Stromal cell of bone marrow (primary cell): ENCODE measurements around the gene HNRNPF.
A peak's percentile ranks its signal among the peaks of the same experiment; 100 is the strongest.

Experiments
- DNase-seq: peaks from one replicate; pipeline ENCODE4 v3.0.0-alpha.2; 2012; ENCODE audit warnings: low read depth

HNRNPF gene

DNA sequence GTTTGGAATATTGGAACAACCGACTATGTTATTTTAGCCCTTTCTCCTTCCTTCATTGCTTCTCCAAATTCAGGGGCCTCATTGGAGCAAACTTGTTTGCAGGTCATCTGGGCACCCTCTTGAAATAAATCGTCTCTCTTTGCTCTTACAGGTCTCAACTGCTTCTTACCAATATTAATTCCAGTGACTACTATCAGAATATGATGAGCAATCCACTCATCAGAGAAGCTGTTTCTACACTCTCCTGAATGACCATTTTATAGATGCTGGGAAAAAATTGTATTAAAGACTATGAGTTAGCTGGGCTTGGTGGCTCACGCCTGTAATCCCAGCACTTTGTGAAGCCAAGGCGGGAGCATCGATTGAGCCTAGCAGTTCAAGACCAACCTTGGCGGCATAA is 12.5 kb upstream of the HNRNPF start:
- DNase-seq, result no peak

DNA sequence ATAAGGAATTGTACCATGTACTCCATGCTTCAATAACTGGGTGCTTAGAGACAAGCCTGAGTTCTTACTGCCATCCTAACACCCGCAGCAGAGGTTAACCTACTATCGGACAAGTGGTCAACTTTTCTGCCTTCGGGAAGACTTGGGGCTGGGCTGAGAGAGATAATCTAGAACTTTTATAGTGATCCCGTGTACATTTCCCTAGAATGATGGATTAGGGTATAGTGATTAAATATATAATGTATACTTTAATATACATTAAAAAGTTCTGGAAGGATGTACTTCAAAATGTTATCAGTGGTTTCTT is 12.2 kb upstream of the HNRNPF start:
- DNase-seq, result no peak

DNA sequence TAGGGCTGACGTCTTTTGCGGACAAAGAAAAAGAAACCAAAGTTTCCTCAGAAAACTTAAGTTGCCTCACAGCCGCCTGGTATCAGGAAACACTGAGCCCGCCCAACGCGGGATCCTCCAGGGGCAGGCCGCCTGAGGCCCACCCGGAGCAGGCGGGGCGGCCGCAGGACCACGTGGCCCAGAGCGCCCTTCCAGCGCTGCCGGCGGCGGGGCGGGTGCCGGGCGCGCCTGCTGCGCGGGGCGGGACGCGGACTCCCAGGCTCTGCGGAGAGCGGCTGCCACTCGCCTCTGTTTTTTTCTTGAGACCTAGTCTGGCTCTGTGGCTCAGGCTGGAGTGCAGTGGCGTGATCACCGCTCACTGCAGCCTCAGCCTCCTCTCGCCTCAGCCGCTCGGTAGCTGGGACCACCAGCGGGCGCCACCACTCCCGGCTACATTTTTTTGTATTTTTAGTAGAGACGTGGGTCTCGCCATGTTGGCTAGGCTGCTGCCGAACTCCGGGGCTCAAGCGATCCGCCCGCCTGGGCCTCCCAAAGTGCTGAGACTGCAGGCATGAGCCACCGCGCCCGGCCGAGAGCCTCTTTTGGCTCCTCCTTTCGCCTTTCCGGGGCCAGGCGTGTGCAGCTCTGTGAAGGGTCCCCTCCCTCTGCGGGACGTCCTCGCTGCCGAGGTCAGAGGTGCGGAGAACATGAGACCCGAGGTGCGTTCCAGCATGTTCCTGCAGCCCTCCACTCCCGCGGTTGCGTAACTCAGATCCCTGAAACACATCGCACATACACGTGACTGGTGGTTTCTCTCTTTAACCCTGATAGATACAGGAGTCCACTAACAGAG is 11.6 kb upstream of the HNRNPF start:
- peak; percentile 84 for DNase-seq

DNA sequence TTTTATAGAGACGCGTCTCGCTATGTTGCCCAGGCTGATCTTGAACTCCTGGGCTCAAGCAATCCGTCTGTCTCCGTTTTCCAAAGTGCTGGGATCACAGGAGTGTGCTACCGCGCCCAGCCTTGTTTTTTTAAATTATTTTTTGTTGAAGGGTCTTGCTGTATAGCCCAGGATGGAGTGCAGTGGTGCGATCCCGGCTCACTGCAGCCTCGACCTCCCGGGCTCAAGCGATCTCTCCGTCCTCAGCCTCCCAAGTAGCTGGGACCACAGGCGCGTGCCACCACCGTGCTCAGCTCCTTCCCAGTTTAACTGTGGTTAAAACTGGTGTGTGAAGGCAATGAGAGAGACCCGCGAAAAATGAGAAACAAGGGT is 11.0 kb upstream of the HNRNPF start:
- DNase-seq, result no peak

DNA sequence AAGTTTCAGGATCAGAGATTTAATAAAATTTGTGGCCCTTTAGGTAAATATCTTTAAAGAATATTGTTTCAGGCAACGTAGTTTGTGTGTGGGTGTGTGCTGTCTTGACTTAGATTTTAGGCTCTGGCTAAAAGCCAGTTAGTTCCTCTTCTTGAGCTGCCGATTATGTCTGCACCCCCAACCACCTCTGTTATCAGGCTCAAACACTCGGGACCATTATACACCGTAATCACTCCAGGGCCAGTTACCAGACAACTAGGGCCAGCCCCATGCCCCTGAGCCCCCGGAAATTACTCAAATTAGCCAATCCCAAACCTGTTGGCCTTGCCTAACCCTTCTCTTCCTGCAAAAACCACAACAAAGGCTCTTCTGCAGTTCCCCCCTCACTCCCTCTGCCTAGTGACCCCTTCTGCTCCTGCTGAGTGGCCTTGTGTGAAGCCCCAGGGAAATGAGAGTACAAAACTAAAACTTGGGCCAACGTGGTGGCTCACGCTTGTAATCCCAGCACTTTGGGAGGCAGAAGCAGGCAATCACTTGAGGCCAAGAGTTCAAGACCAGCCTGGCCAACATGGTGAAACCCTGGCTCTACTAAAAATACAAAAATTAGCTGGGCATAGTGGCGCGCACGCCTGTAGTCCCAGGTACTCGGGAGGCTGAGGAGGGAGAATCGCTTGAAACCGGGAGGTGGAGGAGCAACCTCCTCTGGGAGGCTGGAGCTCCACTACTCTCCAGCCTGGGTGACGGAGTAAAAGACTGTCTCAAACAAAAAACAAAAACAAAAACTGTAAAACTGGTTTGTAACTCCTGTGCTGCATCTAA is 9.2 kb upstream of the HNRNPF start:
- DNase-seq, result no peak

DNA sequence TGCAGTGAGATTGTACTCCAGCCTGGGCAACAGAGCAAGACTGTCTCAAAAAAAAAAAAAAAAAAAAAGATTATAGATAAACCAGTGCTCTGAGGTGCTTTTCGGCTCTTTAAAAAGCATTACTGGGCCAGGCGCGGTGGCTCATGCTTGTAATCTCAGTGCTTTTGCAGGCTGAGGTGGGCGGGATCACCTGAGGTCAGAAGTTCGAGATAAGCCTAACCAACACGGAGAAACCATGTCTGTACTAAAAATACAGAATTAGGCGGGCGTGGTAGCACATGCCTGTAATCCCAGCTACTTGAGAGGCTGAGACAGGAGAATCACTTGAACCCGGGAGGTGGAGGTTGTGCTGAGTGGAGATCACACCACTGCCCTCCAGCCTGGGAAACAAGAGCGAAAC is 6.6 kb upstream of the HNRNPF start:
- DNase-seq, result no peak

DNA sequence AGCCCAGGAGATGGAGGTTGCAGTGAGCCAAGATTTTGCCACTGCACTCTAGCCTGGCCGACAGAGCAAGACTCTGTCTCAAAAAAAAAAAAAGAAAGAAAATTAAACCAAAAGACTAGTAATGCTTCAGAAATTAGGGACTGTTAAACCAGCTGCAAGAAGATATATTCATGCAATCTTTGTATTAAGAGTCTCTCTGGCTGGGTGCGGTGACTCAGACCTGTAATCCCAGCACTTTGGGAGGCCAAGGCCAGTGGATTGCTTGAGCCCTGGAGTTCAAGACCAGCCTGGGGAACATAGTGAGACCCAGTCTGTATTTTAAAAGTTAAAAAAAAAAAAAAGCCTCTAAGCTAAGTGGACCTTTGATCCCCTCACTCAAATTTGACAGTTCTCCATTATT is 2.5 kb upstream of the HNRNPF start:
- no peak for DNase-seq

DNA sequence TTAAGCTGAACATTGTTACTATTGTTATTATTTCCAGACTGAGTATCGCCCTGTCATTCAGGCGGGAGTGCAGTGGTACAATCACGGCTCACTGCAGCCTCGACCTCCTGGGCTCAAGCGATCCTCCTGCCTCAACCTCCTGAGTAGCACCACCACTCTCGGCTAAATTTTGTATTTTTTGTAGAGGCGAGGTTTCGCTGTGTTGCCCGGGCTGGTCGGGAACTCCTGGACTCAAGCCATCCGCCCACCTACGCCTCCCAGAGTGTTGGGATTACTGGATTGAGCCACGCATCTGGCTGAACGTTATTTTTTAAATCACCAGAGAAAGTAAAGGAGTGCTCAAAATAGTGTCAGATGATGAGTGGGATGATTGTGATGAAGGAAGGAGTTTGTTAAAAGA is 1.4 kb upstream of the HNRNPF start:
- no peak for DNase-seq

DNA sequence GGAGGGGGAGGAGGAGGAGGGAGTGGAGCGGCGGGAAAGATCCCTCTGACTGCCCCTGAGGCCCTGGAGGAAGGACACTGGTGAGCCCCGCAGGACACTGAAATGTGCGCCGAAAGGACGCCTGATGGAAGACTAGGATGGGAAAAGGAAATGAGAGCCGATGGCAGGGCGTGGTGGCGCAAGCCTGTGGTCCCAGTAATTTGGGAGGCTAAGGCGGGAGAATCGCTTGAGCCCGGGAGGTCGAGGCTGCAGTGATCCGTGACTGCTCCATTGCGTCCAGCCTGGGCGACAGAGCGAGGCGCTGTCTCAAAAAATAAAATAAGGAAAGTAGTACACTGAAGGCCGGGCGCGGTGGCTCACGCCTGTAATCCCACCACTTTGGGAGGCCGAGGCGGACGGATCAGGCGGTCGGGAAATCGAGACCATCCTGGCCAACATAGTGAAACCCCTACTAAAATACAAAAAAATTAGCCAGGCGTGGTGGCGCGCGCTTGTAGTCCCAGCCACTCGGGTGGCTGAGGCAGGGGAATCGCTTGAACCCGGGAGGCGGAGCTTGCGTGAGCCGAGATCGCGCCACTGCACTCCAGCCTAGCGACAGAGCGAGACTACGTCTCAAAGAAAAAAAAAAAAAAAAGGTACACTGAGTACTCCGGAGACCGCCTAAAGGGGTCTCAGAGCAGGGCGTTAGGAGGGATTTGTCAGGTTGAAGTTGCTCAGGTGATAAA is 561 bp upstream of the HNRNPF start:
- no peak for DNase-seq

DNA sequence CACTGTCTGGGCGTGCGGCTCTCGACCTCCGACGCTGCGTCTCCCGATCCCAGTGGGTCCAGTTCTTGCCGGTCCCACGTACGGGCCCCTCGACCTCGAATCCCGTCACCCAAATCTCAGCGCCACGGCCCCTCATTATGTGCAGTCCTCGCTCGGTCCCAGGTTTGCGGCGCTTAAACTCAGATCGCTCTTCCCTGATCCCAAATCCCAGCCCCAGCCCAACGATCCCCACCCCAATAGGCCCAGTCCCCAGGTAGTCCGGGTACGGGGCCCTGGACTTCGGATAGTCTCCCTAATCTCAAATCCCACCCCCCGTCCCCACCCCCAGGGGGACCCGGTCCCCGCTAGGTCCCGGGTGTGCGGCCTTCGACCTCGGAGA is 666 bp downstream of the HNRNPF start:
- DNase-seq, result no peak

DNA sequence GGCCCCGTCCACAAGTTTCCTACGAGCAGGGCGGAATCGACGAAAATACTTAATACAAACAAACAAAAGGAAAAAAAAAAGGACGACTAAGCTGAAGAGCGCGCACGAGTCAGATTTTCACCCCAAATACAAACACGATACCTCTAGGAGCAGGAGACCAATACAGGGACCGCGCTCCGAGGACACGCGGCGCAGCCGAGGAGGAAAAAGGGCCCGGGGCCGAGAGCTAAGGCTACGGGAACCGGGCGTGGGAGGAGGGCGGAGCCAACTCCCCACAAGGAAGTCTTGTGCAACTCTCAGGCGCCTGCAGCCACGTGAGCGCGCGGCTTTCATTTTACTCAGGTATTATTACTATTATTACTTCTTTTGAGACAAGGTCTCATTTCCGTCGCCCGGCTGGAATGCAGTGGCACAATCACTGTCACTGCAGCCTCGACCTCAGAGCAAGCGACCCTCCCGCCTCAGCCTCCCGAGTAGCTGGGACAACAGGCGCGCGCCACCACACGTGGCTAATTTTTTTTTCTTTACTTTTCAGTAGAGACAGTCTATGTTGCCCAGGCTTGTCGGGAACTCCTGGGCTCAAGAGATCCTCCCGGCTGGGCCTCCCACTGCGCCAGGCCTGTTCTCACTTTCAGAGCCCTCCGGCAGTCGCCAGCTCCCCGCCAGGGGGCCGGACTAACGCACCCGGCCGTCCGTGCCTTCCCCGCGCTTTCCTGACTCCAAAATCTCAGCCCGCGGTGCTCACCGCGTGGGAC is 1.2 kb downstream of the HNRNPF start:
- peak; percentile 84 for DNase-seq

DNA sequence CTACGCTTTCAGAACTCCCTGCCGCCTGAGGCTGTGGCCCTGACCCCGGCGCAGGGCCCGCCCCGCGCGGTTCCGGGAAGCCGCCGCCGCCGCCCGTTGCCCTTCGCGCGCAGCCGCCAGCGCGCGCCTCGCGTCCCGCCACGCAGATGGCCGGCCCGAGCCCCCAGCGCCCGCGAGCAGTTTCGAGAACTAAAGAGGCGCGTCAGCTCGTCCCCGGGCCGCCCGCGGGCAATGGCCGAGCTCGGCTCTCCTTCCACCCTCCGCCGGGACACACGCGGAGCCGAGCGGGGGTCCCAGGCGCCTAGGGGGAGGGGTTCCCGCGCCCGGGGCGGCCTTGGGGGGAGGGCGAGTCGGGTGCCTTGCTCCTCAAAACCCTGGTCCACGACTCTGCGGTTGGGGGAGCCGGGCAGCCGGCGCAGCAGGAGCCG is 1.8 kb downstream of the HNRNPF start:
- no peak for DNase-seq

DNA sequence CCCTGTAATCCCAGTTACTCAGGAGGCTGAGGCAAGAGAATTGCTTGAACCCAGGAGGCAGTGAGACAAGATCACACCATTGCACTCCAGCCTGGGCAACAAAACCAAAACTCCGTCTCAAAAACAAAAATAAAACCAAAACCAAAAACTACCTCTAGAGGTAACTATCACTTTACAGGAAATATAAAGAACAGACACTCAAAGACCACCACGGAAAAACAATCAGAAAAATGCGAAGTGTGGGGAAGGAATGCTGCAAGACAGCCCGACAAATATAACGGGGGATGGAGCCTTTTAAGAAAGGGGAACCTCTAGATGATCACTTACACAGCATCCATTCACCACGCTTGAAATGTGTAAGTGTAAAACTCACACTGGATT is 4.3 kb downstream of the HNRNPF start:
- no peak for DNase-seq

DNA sequence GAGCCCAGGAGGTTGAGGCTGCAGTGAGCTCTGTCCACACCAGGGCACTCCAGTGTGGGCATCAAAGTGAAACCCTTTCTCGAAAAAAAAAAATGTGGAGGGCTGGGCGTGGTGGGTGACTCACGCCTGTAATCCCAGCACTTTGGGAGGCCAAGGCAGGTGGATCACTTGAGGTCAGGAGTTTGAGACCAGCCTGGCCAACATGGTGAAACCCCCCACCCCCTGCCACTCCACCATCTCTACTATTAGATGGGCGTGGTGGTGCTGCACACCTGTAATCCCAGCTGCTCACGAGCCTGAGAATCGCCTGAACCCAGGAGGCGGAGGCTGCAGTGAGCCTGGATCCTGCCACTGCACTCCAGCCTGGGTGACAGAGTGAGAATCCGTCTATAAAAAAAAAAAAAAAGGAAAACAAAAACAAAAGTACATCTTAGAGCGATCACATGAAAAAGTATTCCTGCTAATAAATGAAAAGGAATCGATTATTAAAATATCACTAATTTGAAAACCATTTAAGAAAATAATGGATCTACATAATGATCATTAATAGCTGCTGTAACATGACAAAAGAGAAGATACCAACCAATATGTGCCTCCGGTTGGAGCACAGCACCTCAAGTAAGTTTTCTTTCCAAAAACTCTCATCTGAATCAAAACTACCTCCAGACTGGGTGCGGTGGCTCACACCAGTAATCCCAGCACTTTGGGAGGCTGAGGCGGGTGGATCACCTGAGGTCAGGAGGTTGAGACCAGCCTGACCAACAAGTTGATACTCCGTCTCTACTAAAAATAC is 4.9 kb downstream of the HNRNPF start:
- no peak for DNase-seq

DNA sequence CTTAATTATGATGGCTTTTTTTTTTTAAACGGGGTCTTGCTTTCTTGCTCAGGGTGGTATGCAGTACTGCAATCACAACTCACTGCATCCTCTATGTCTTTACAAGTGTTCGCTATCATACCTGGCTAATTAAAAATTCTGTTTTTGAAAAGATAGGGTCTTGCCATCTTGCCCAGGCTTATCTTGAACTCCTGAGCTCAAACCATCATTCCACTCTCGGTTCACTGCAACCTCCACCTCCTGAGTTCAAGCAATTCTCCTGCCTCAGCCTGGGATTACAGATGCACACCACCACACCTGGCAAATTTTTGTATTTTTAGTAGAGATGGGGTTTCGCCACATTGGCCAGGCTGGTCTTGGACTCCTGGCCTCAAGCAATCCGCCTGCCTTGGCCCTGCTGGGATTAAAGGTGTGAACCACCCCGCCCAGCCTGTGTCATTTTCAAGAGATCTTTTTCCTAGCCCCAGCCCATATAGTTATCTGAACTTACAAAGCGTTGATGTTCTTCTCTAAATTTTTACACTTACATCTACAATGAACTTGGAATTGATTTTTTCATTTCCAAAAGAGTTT is 6.0 kb downstream of the HNRNPF start:
- no peak for DNase-seq

DNA sequence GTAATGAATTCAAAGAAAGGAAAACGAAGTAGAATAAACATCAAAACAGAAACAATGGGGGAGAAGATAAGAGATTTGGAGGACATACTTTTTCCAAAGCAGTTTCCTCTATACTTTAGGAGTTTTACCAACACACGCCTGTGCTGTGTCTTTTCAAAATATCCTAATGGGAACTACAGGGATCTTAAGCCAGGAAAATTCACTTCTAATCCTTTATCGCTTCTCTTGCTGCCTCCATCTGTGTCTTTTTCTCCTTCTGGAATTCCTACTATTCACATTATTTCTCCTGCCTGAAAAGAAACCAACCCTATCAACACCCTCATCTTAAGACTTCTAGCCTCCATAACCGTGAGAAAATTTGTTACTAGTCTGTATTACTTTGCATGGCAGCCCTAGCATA is 6.8 kb downstream of the HNRNPF start:
- DNase-seq, result no peak

DNA sequence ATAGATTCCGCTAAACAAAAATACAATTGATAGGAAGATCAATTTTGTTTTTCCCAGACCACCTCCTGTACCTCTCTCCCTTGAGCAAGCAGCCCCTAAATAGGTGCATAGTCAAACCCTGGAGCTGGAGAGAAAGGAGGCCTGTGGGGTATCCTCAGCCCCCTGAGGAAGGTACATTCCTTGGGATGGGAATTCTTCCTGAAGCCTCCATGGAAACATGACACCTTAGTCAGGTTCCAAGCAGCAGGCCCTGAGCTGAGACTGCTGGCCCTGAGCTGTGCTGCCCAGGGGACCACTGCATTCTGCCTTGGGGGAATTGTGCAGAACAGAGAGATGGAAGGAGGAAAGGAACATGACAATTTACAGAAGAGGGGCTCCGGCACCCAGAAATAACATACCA is 7.4 kb downstream of the HNRNPF start:
- no peak for DNase-seq

DNA sequence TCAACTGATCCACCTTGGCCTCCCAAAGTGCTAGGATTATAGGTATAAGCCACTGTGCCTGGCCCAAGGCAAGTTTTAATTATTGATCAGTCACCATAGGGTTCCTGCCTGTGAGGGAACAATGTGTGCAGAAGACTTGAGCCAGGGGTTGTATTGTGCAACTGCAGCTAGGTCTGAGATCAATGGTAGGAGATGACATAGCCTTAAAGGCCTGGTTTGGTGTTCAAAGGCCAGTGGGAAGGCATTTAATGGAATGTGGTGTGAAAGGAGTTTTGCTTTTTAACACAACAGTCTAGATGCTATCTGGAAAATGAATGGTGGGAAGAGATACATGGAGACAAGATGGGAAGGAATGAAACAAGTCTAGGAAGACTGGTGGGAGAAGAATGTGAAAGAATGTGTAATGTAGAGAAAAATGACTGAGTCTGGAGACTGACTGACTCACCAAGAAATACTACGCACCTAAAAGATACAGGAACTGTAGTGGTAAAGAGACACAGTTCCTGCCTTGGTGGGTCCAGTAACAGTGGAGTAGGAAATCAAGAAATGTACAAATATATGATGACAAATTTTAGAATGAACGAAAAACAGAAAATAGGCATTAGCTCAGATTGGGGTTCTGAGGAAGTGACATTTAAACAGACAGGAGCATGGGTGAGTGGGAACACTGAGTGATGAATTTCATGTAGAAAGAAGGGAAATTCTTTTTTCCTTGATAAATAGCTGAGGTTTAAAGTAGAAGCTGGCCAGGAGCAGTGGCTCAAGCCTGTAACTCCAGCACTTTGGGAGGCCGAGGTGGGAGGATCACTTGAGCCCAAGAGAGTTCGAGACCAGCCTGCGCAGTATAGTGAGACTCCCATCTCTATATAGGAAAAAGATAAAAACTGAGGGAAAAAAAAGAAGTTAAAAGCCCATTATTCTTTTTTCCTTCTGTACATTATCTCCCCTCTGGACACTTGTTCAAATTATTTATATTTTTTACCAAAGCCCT is 9.4 kb downstream of the HNRNPF start:
- DNase-seq, result no peak

DNA sequence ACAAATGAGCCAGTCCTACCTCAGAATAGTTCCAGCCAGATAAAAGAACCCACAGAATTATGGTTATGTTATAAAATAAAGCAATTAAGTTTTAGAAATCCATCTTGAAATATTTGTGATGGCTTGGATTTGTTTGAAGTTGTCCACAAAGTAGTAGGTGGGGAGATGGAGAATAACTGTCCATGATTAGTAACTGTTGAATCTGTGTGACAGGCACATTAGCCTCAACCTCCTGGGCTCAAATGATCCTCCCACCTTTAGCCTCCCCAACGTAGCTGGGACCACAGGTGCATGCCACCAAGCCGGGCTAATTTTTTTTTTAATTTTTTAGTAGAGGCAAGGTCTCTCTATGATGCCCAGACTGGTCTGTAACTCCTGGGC is 10.1 kb downstream of the HNRNPF start:
- no peak for DNase-seq
